Mesodermal cell (in vitro differentiated cells): Measurements from ENCODE around the gene CCNT2.

Experiments
- H3K27ac ChIP-seq: 2 replicates; pipeline ENCODE4 v1.7.0; 2013; ENCODE audit warnings: mild to moderate bottlenecking, low read depth, low read length, moderate library complexity; ENCODE audit not compliant: severe bottlenecking
- H3K36me3 ChIP-seq: 2 replicates; pipeline ENCODE4 v1.7.1; 2013; ENCODE audit warnings: mild to moderate bottlenecking, low read length, moderate library complexity; ENCODE audit not compliant: control insufficient read depth, insufficient read depth
- H3K4me1 ChIP-seq: one replicate; pipeline ENCODE4 v1.7.1; 2013; ENCODE audit warnings: mild to moderate bottlenecking, low read length; ENCODE audit not compliant: insufficient read depth, control insufficient read depth, poor library complexity, severe bottlenecking
- H3K4me3 ChIP-seq: 2 replicates; pipeline ENCODE4 v1.7.0; 2013; ENCODE audit warnings: low read length, control low read depth, mild to moderate bottlenecking; ENCODE audit not compliant: insufficient read depth, poor library complexity, severe bottlenecking; ENCODE audit errors: extremely low read depth
- H3K9me3 ChIP-seq: 2 replicates; pipeline ENCODE4 v1.7.1; 2013; ENCODE audit warnings: mild to moderate bottlenecking, low read length, moderate library complexity; ENCODE audit not compliant: control insufficient read depth
- WGBS, 2 experiments: methylation state at CpG; one replicate each; pipeline ENCODE4 v1.1.5; 2013; ENCODE audit warnings: missing lambda C conversion rate in 2 of 2; ENCODE audit not compliant: insufficient coverage in 2 of 2; 5-methylcytosine and 5-hydroxymethylcytosine counted together

Gene CCNT2

GRCh38 chr2:135004005-135004746, 85.6 kb downstream of the CCNT2 start:
- H3K9me3 ChIP-seq = no peaks in the 10 kb centered on the region
- no peaks in the 10 kb centered on the region for H3K36me3 ChIP-seq
- H3K27ac ChIP-seq = no peak overlapping the region
- WGBS, 2 experiments = 33 to 67% methylated on average over 4 to 8 of the region's 17 CpGs
- H3K4me3 ChIP-seq = no peak overlapping the region
- H3K4me1 ChIP-seq = peaks cover 4% of the 10 kb centered on the region

DNA sequence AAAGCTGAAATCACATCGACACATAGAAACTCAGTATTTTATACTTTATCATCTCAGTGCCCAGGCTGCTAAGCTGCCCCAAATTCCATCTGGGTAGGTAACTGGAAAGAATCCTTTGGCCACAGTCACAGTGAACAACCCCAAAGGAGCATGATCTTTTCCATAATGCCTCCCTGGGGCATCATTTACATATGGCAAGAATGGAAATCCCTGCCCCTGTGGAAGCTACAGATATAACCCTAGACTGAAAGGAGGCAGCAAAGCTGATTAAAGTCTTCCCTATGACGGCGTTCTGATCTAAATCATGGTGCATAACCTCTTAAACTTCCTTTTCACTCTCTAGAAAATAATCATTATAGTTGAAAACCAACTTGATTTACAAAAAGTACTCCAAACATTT, 87.1 kb downstream of the CCNT2 start:
- Histone ChIP-seq H3K4me1 (no peaks in the 10 kb centered on the region), H3K27ac (no peak overlapping the region), H3K9me3 (no peaks in the 10 kb centered on the region), H3K36me3 (no peaks in the 10 kb centered on the region), H3K4me3 (no peak overlapping the region)
- 75% methylated on average over 2 of the region's 3 CpGs; no CpG with 5 or more reads in 1 of the 2 experiments for WGBS, 2 experiments
